GDM1 (cell line): ENCODE results near the gene RERE.
"Not testable (repeated sequence)": the region's sequence is repeated elsewhere in the genome, so short reads cannot be mapped to it uniquely, and the experiment has no call there.

Source experiments
- DNase-seq: peaks from one replicate; lab custom pipeline; 2025; lab: John Stamatoyannopoulos, UW

The RERE gene

GRCh38 chr1:8509579-8509978 lies 307.9 kb downstream of the RERE start:
- no peak for DNase-seq

- no peak for DNase-seq
Measured at GRCh38 chr1:8506995-8507615, 310.3 kb downstream of the RERE start.

GRCh38 chr1:8506456-8506855 lies 311.0 kb downstream of the RERE start:
- DNase-seq = no peak

GRCh38 chr1:8503842-8504241 lies 313.6 kb downstream of the RERE start:
- DNase-seq = no peak

GRCh38 chr1:8502949-8503348 lies 314.5 kb downstream of the RERE start:
- not testable (repeated sequence) for DNase-seq

- no peak for DNase-seq
Measured at GRCh38 chr1:8497210-8497819, 320.1 kb downstream of the RERE start.

- DNase-seq = no peak
Measured at GRCh38 chr1:8496473-8496872, 321.0 kb downstream of the RERE start.

GRCh38 chr1:8495928-8496401 lies 321.5 kb downstream of the RERE start:
- no peak for DNase-seq

- DNase-seq = no peak
Measured at GRCh38 chr1:8494681-8495080, 322.8 kb downstream of the RERE start.

GRCh38 chr1:8493916-8494540 lies 323.4 kb downstream of the RERE start:
- no peak for DNase-seq

- DNase-seq = no peak
Measured at GRCh38 chr1:8487249-8487648, 330.2 kb downstream of the RERE start.

- DNase-seq = no peak
Measured at GRCh38 chr1:8486047-8486446, 331.4 kb downstream of the RERE start.

GRCh38 chr1:8483586-8483985 lies 333.9 kb downstream of the RERE start:
- no peak for DNase-seq

- no peak for DNase-seq
Measured at GRCh38 chr1:8482979-8483381, 334.5 kb downstream of the RERE start.

GRCh38 chr1:8481650-8482380 lies 335.6 kb downstream of the RERE start:
- no peak for DNase-seq

- no peak for DNase-seq
Measured at GRCh38 chr1:8478566-8478965, 338.9 kb downstream of the RERE start.

GRCh38 chr1:8477983-8478362 lies 339.5 kb downstream of the RERE start:
- no peak for DNase-seq

GRCh38 chr1:8477166-8477982 lies 340.1 kb downstream of the RERE start:
- DNase-seq = no peak

- no peak for DNase-seq
Measured at GRCh38 chr1:8476006-8476405, 341.4 kb downstream of the RERE start.

GRCh38 chr1:8474369-8474768 lies 343.1 kb downstream of the RERE start:
- no peak for DNase-seq

GRCh38 chr1:8473891-8474300 lies 343.5 kb downstream of the RERE start:
- no peak for DNase-seq
